OCI-LY1 (cell line): ENCODE data around the gene FILIP1L.

Experiments used
- H2AFZ ChIP-seq: fragments of 200-600 bp; sonication (generic), shearing (Covaris generic); 2 replicates; pipeline ENCODE4 v1.6.0; 2014; ENCODE audit warnings: antibody characterized with exemption, mild to moderate bottlenecking, low read length
- H3F3A ChIP-seq: fragments of 200-600 bp; sonication (generic), shearing (Covaris generic); 2 replicates; pipeline ENCODE4 v1.6.0; 2014; ENCODE audit warnings: mild to moderate bottlenecking, antibody characterized with exemption, low read length, moderate library complexity; ENCODE audit not compliant: insufficient read depth
- H3K27ac ChIP-seq: fragments of 200-600 bp; sonication (generic); 2 replicates; pipeline ENCODE4 v1.5.1; 2014; ENCODE audit warnings: low read length, mixed run types, mild to moderate bottlenecking, low read depth; ENCODE audit not compliant: poor library complexity, severe bottlenecking
- H3K27me3 ChIP-seq: fragments of 200-600 bp; sonication (generic); 2 replicates; pipeline ENCODE4 v1.6.0; 2014; ENCODE audit warnings: antibody characterized with exemption, mild to moderate bottlenecking, low read length, moderate library complexity; ENCODE audit not compliant: insufficient read depth
- H3K36me3 ChIP-seq: fragments of 200-600 bp; sonication (generic); 2 replicates; pipeline ENCODE4 v1.6.1; 2014; ENCODE audit warnings: mild to moderate bottlenecking, antibody characterized with exemption, low read length, moderate library complexity, mixed read lengths; ENCODE audit not compliant: insufficient read depth
- H3K4me1 ChIP-seq: fragments of 200-600 bp; sonication (generic); 2 replicates; pipeline ENCODE4 v1.5.1; 2014; ENCODE audit warnings: mild to moderate bottlenecking, low read length, moderate library complexity; ENCODE audit not compliant: insufficient read depth, severe bottlenecking
- H3K4me2 ChIP-seq: fragments of 200-600 bp; sonication (generic), shearing (Covaris generic); 2 replicates; pipeline ENCODE4 v1.6.1; 2014; ENCODE audit warnings: low read length
- H3K4me3 ChIP-seq: fragments of 200-600 bp; sonication (generic); 2 replicates; pipeline ENCODE4 v1.5.1; 2014; ENCODE audit warnings: low read length, low read depth, mild to moderate bottlenecking, mixed read lengths; ENCODE audit not compliant: poor library complexity, severe bottlenecking
- H3K79me2 ChIP-seq: fragments of 200-600 bp; shearing (Covaris generic); 2 replicates; pipeline ENCODE4 v1.6.1; 2016; ENCODE audit warnings: mixed run types, low read length, mixed read lengths; ENCODE audit not compliant: insufficient read depth
- H3K9ac ChIP-seq: fragments of 200-600 bp; sonication (generic), shearing (Covaris generic); 2 replicates; pipeline ENCODE4 v1.6.1; 2014; ENCODE audit warnings: mild to moderate bottlenecking, low read length, mixed read lengths
- H3K9me2 ChIP-seq: fragments of 200-600 bp; sonication (generic), shearing (Covaris generic); 2 replicates; pipeline ENCODE4 v1.6.1; 2014; ENCODE audit warnings: low read depth, mild to moderate bottlenecking, low read length, mixed read lengths
- H3K9me3 ChIP-seq: fragments of 200-600 bp; shearing (Covaris generic); 2 replicates; pipeline ENCODE4 v1.6.1; 2014; ENCODE audit warnings: low read length, mixed read lengths
- H4K20me1 ChIP-seq: fragments of 200-600 bp; sonication (generic), shearing (Covaris generic); 2 replicates; pipeline ENCODE4 v1.6.0; 2016; ENCODE audit warnings: mild to moderate bottlenecking, low read length; ENCODE audit not compliant: insufficient read depth
- CTCF ChIP-seq: fragments of 200-600 bp; sonication (generic), shearing (Covaris generic); IDR thresholded peaks from 2 replicates; pipeline ENCODE4 v1.5.1; 2017; ENCODE audit warnings: mild to moderate bottlenecking, antibody characterized with exemption, low read length, moderate library complexity, mixed read lengths
- EZH2 ChIP-seq: fragments of 200-600 bp; sonication (generic), shearing (Covaris generic); IDR thresholded peaks from 2 replicates; pipeline ENCODE4 v1.8.0; 2017; ENCODE audit warnings: borderline replicate concordance, mixed run types, mild to moderate bottlenecking, antibody characterized with exemption, low read length, moderate library complexity, mixed read lengths

FILIP1L gene

GRCh38 chr3:100102757-100103156, 11.5 kb downstream of the FILIP1L start:
- no peaks in the 10 kb centered on the region for H4K20me1 ChIP-seq
- no peak overlapping the region for H3K4me3 ChIP-seq
- H3K4me1 ChIP-seq: peaks cover 41% of the 10 kb centered on the region
- no peak overlapping the region for H3K9ac ChIP-seq
- H3K79me2 ChIP-seq: no peaks in the 10 kb centered on the region
- H3K4me2 ChIP-seq: no peak overlapping the region
- H3K27ac ChIP-seq: no peak overlapping the region
- TF ChIP-seq CTCF: no peak
- TF ChIP-seq EZH2: no peak
- no peak overlapping the region for H2AFZ ChIP-seq
- no peaks in the 10 kb centered on the region for H3K27me3 ChIP-seq
- no peaks in the 10 kb centered on the region for H3K9me2 ChIP-seq
- H3K36me3 ChIP-seq: no peaks in the 10 kb centered on the region
- H3K9me3 ChIP-seq: no peaks in the 10 kb centered on the region
- no peaks in the 10 kb centered on the region for H3F3A ChIP-seq

GRCh38 chr3:100100425-100100824, 13.9 kb downstream of the FILIP1L start:
- no peak overlapping the region for H3K4me2 ChIP-seq
- no peaks in the 10 kb centered on the region for H3K79me2 ChIP-seq
- no peak overlapping the region for H3K27ac ChIP-seq
- no peaks in the 10 kb centered on the region for H3K27me3 ChIP-seq
- peaks cover 26% of the 10 kb centered on the region for H3K4me1 ChIP-seq
- no peaks in the 10 kb centered on the region for H3F3A ChIP-seq
- no peak overlapping the region for H3K4me3 ChIP-seq
- no peak overlapping the region for H3K9ac ChIP-seq
- H2AFZ ChIP-seq: no peak overlapping the region
- no peaks in the 10 kb centered on the region for H3K9me2 ChIP-seq
- no peaks in the 10 kb centered on the region for H4K20me1 ChIP-seq
- H3K36me3 ChIP-seq: no peaks in the 10 kb centered on the region
- no peaks in the 10 kb centered on the region for H3K9me3 ChIP-seq
- TF ChIP-seq EZH2 (no peak), CTCF (no peak)

- Histone ChIP-seq H3K27ac (no peak overlapping the region), H3K4me2 (no peak overlapping the region), H3K79me2 (no peaks in the 10 kb centered on the region), H3K36me3 (no peaks in the 10 kb centered on the region), H3K9me3 (no peaks in the 10 kb centered on the region), H3K9ac (no peak overlapping the region), H3K4me1 (peaks cover 18% of the 10 kb centered on the region), H3F3A (no peaks in the 10 kb centered on the region), H4K20me1 (no peaks in the 10 kb centered on the region), H3K9me2 (no peaks in the 10 kb centered on the region), H3K27me3 (no peaks in the 10 kb centered on the region), H2AFZ (no peak overlapping the region), H3K4me3 (no peak overlapping the region)
- no peak for TF ChIP-seq CTCF
- no peak for TF ChIP-seq EZH2
Observed at GRCh38 chr3:100099621-100100020, 14.7 kb downstream of the FILIP1L start.

DNA sequence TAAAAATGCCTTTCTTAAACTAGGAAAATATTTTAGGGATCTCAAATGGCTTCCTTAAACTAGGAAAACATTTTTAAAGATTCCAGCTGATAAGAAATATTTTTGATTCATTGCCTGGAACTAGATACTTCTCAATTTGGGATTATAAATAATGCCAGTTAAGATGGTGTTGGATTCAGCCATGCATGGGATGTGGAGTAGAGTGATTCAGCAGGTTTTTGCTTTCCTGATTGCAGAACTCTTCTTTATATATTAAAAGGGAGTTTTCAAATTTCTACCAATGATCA, 15.6 kb downstream of the FILIP1L start:
- Histone ChIP-seq H3K9me2 (no peaks in the 10 kb centered on the region), H3K9me3 (no peaks in the 10 kb centered on the region), H3K4me1 (peaks cover 9% of the 10 kb centered on the region), H3K4me3 (no peak overlapping the region), H3K4me2 (no peak overlapping the region), H3K79me2 (no peaks in the 10 kb centered on the region), H4K20me1 (no peaks in the 10 kb centered on the region), H3K27me3 (no peaks in the 10 kb centered on the region), H3K9ac (no peak overlapping the region), H2AFZ (no peak overlapping the region), H3F3A (no peaks in the 10 kb centered on the region), H3K27ac (no peak overlapping the region), H3K36me3 (no peaks in the 10 kb centered on the region)
- no peak for TF ChIP-seq CTCF
- no peak for TF ChIP-seq EZH2
